H9 (cell line): ENCODE measurements around the gene ZBTB43. TPM values are rescaled to one million over a fixed set of nuclear protein-coding genes. Genes with fewer than 3 reads are reported as not detected.
A peak's percentile ranks its signal among the peaks of the same experiment; 100 is the strongest.

Source experiments
- DNase-seq: peaks from one replicate; pipeline ENCODE4 v3.0.0-alpha.2; 2017
- H2AFZ ChIP-seq: one replicate; pipeline ENCODE4 v1.6.1; 2013; ENCODE audit warnings: mild to moderate bottlenecking, low read length, control low read depth, moderate library complexity
- H2AK5ac ChIP-seq: 2 replicates; pipeline ENCODE4 v1.6.1; 2013; ENCODE audit warnings: low read length, control low read depth, mixed read lengths; ENCODE audit not compliant: insufficient read length
- H2BK120ac ChIP-seq: one replicate; pipeline ENCODE4 v1.6.1; 2013; ENCODE audit warnings: low read depth, mild to moderate bottlenecking, low read length, control low read depth, inconsistent platforms; ENCODE audit not compliant: poor library complexity, severe bottlenecking
- H2BK12ac ChIP-seq: 2 replicates; pipeline ENCODE4 v1.6.1; 2013; ENCODE audit warnings: low read length, control low read depth, mixed read lengths, low read depth; ENCODE audit not compliant: insufficient read length
- H2BK15ac ChIP-seq: 2 replicates; pipeline ENCODE4 v1.6.1; 2013; ENCODE audit warnings: low read depth, low read length, control low read depth
- H2BK20ac ChIP-seq: one replicate; pipeline ENCODE4 v1.6.1; 2013; ENCODE audit warnings: low read depth, mild to moderate bottlenecking, low read length, control low read depth, inconsistent platforms; ENCODE audit not compliant: poor library complexity, severe bottlenecking
- H2BK5ac ChIP-seq: 2 replicates; pipeline ENCODE4 v1.6.1; 2013; ENCODE audit warnings: low read length, control low read depth, mixed read lengths; ENCODE audit not compliant: insufficient read length
- H3K14ac ChIP-seq: 2 replicates; pipeline ENCODE4 v1.6.1; 2013; ENCODE audit warnings: low read length, control low read depth; ENCODE audit not compliant: insufficient read depth
- H3K18ac ChIP-seq: 2 replicates; pipeline ENCODE4 v1.6.1; 2013; ENCODE audit warnings: low read depth, mild to moderate bottlenecking, mixed read lengths, low read length, control low read depth; ENCODE audit not compliant: insufficient read length
- H3K23ac ChIP-seq: 2 replicates; pipeline ENCODE4 v1.6.1; 2013; ENCODE audit warnings: low read length, control low read depth, mixed read lengths, low read depth; ENCODE audit not compliant: insufficient read length
- H3K23me2 ChIP-seq: 2 replicates; pipeline ENCODE4 v1.6.1; 2013; ENCODE audit warnings: low read depth, mild to moderate bottlenecking, mixed read lengths, low read length, control low read depth; ENCODE audit not compliant: insufficient read length, poor library complexity, severe bottlenecking
- H3K27ac ChIP-seq: 2 replicates; pipeline ENCODE4 v1.5.1; 2013; ENCODE audit warnings: low read length, control low read depth, mixed read lengths, low read depth; ENCODE audit not compliant: insufficient read length
- H3K27me3 ChIP-seq: 2 replicates; pipeline ENCODE4 v1.6.1; 2013; ENCODE audit warnings: low read length, control low read depth, inconsistent platforms; ENCODE audit not compliant: insufficient read depth
- H3K4ac ChIP-seq: 2 replicates; pipeline ENCODE4 v1.6.1; 2013; ENCODE audit warnings: low read depth, mild to moderate bottlenecking, control low read depth, inconsistent platforms, low read length, moderate library complexity
- H3K4me1 ChIP-seq: 2 replicates; pipeline ENCODE4 v1.6.1; 2013; ENCODE audit warnings: low read length, control low read depth, inconsistent platforms; ENCODE audit not compliant: insufficient read depth
- H3K4me2 ChIP-seq: 2 replicates; pipeline ENCODE4 v1.6.1; 2013; ENCODE audit warnings: low read length, control low read depth, mixed read lengths; ENCODE audit not compliant: insufficient read length, insufficient read depth
- H3K56ac ChIP-seq: 2 replicates; pipeline ENCODE4 v1.6.1; 2013; ENCODE audit warnings: low read depth, mild to moderate bottlenecking, mixed read lengths, low read length, control low read depth; ENCODE audit not compliant: insufficient read length
- H3K79me1 ChIP-seq: 2 replicates; pipeline ENCODE4 v1.6.1; 2013; ENCODE audit warnings: low read depth, mild to moderate bottlenecking, moderate library complexity, low read length, control low read depth, inconsistent platforms; ENCODE audit not compliant: insufficient read depth, poor library complexity, severe bottlenecking
- H3K79me2 ChIP-seq: 2 replicates; pipeline ENCODE4 v1.6.1; 2013; ENCODE audit warnings: low read length, control low read depth, inconsistent platforms; ENCODE audit not compliant: insufficient read depth
- H3K9ac ChIP-seq: 2 replicates; pipeline ENCODE4 v1.6.1; 2013; ENCODE audit warnings: low read length, control low read depth, mixed read lengths; ENCODE audit not compliant: insufficient read length; ENCODE audit errors: extremely low read depth
- H3K9me3 ChIP-seq: one replicate; pipeline ENCODE4 v1.6.1; 2013; ENCODE audit warnings: low read depth, low read length, inconsistent platforms; ENCODE audit not compliant: control insufficient read depth
- H3T11ph ChIP-seq: one replicate; pipeline ENCODE4 v1.6.1; 2013; ENCODE audit warnings: mild to moderate bottlenecking, low read length, control low read depth, inconsistent platforms
- H4K20me1 ChIP-seq: one replicate; pipeline ENCODE4 v1.6.1; 2013; ENCODE audit not compliant: control insufficient read depth, insufficient read length, insufficient read depth
- H4K5ac ChIP-seq: 2 replicates; pipeline ENCODE4 v1.6.1; 2013; ENCODE audit warnings: low read depth, mild to moderate bottlenecking, mixed read lengths, low read length, control low read depth; ENCODE audit not compliant: insufficient read length
- H4K8ac ChIP-seq: replicated peaks from 2 replicates; pipeline ENCODE4 v1.6.1; 2013; ENCODE audit warnings: low read length, control low read depth, mixed read lengths, low read depth; ENCODE audit not compliant: insufficient read length
- H4K91ac ChIP-seq: 2 replicates; pipeline ENCODE4 v1.6.1; 2013; ENCODE audit warnings: low read depth, mild to moderate bottlenecking, moderate library complexity, mixed read lengths, low read length, control low read depth; ENCODE audit not compliant: insufficient read length
- H3K27ac Mint-ChIP-seq, 3 experiments: 2 replicates in 2 of 3; 3 replicates in 1 of 3; pipeline ENCODE4 v1.8.0; 2020 to 2021; ENCODE audit warnings: mixed read lengths in 3 of 3, mild to moderate bottlenecking in 1 of 3, moderate library complexity in 1 of 3
- H3K27me3 Mint-ChIP-seq: 2 replicates; pipeline ENCODE4 v1.8.0; 2021; ENCODE audit warnings: low read depth, mild to moderate bottlenecking, moderate library complexity, mixed read lengths
- H3K36me3 Mint-ChIP-seq, 3 experiments: 2 replicates in 2 of 3; 3 replicates in 1 of 3; pipeline ENCODE4 v1.8.0; 2020 to 2021; ENCODE audit warnings: low read depth in 3 of 3, mixed read lengths in 3 of 3; ENCODE audit not compliant: insufficient read depth in 1 of 3
- H3K4me1 Mint-ChIP-seq, 2 experiments: 2 replicates each; pipeline ENCODE4 v1.8.0; 2020; ENCODE audit warnings: mixed read lengths in 2 of 2
- H3K4me3 Mint-ChIP-seq, 2 experiments: 2 replicates in 1 of 2; 3 replicates in 1 of 2; pipeline ENCODE4 v1.8.0; 2020 to 2021; ENCODE audit warnings: mild to moderate bottlenecking in 2 of 2, mixed read lengths in 2 of 2, moderate library complexity in 1 of 2
- H3K9me3 Mint-ChIP-seq, 2 experiments: 2 replicates in 1 of 2; 3 replicates in 1 of 2; pipeline ENCODE4 v1.8.0; 2020; ENCODE audit warnings: mild to moderate bottlenecking in 2 of 2, mixed read lengths in 2 of 2, moderate library complexity in 1 of 2
- WGBS: extraction: QIAGEN DNeasy Blood & Tissue Kit; methylation state at CpG from one replicate; pipeline ENCODE4 v1.1.7; 2013; ENCODE audit warnings: missing lambda C conversion rate, low lambda C conversion rate, mixed read lengths; ENCODE audit not compliant: insufficient read length; ENCODE audit errors: extremely low coverage; 5-methylcytosine and 5-hydroxymethylcytosine counted together
- total RNA-seq: library from RNA; stranded (reverse); gene quantifications from 2 replicates; pipeline ENCODE4 v1.2.1, GENCODE V29; 2021
- TF ChIP-seq, protein P1 (sequence below): fragments of 200-600 bp; sonication (generic); conservative IDR thresholded peaks from 3 replicates; pipeline ENCODE4 v1.8.0; 2021; ENCODE audit warnings: antibody characterized with exemption, mild to moderate bottlenecking

The ZBTB43 gene
- total RNA-seq, 1 experiment from 2014 or later, result 15.7 TPM

DNA sequence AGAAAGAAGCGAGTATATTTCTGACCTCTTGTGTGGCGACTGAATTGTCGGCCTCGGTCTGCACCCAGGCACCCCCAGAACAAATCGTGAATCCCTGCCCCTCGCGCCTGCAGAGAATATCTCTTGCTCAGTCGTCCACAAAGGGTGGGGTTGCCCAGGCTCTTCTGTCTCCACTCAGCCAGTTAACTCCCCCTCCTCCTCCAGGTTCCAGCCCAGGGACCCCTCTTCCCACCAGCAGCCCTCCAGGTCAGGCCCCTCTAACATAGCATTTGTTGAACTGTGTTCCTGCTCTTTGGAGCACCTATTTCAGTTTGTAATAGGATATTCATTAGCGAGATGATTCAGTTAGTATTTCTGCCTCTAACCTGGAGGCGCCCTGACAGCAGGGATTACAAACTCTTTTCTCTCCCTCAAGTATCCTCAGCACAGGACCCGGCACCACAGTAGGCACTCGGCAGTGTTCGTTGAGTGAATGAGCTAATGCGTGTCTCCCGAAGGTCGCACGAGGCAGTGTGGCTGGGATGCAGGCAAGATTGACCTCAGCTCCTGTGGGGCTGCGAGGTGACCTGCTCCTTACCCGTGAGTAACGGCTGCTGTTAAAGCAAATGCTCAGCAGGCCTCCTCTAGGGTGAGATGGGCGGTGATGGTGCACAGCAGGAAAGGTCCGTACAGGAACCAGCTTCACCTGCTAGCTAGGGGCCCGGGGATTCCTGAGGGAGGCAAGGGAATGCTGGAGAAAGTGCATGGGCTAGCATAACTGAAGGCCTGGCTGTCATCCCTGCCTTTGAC lies 81.4 kb downstream of the ZBTB43 start:
- WGBS, result no CpG with 5 or more reads among the region's 23 CpGs
- Histone ChIP-seq H3K14ac (no peak overlapping the region; the same call in 1 of the 2 replicates), H3K9ac (no peak overlapping the region), H4K5ac (no peak overlapping the region), H4K91ac (no peak overlapping the region), H3K4me2 (no peak overlapping the region), H2BK120ac (no peak overlapping the region), H3K18ac (no peak overlapping the region), H4K8ac (no peak overlapping the region), H3K4ac (no peak overlapping the region), H3K23me2 (no peaks in the 10 kb centered on the region), H2AK5ac (no peak overlapping the region), H2AFZ (no peak overlapping the region), H3K27me3 (no peaks in the 10 kb centered on the region), H3K27ac (no peak overlapping the region), H3K56ac (no peak overlapping the region), H3K79me1 (no peaks in the 10 kb centered on the region), H2BK15ac (no peak overlapping the region), H2BK12ac (no peak overlapping the region), H3K23ac (no peak overlapping the region), H2BK20ac (no peak overlapping the region), H3K9me3 (no peaks in the 10 kb centered on the region), H2BK5ac (no peak overlapping the region), H3K4me1 (no peaks in the 10 kb centered on the region; the same call in 1 of the 2 replicates), H3T11ph (no peak overlapping the region), H3K79me2 (no peaks in the 10 kb centered on the region), H4K20me1 (no peaks in the 10 kb centered on the region)
- peak; percentile 37 for DNase-seq
- Mint-ChIP-seq H3K4me3 (no peak overlapping the region), H3K4me1 (peaks cover 12 to 27% of the 10 kb centered on the region in 2 experiments), H3K36me3 (no peaks in the 10 kb centered on the region), H3K9me3 (no peaks in the 10 kb centered on the region), H3K27ac (peak overlapping the region; percentile 16 to 65 (median 49); a peak in 6 of 7 replicates), H3K27me3 (no peaks in the 10 kb centered on the region; the same call in 1 of the 2 replicates)
- TF ChIP-seq, protein P1, sequence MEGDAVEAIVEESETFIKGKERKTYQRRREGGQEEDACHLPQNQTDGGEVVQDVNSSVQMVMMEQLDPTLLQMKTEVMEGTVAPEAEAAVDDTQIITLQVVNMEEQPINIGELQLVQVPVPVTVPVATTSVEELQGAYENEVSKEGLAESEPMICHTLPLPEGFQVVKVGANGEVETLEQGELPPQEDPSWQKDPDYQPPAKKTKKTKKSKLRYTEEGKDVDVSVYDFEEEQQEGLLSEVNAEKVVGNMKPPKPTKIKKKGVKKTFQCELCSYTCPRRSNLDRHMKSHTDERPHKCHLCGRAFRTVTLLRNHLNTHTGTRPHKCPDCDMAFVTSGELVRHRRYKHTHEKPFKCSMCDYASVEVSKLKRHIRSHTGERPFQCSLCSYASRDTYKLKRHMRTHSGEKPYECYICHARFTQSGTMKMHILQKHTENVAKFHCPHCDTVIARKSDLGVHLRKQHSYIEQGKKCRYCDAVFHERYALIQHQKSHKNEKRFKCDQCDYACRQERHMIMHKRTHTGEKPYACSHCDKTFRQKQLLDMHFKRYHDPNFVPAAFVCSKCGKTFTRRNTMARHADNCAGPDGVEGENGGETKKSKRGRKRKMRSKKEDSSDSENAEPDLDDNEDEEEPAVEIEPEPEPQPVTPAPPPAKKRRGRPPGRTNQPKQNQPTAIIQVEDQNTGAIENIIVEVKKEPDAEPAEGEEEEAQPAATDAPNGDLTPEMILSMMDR, result no peak
